ENCODE data around the gene UMAD1. TPM values are rescaled to one million over a fixed set of nuclear protein-coding genes. Genes with fewer than 3 reads are reported as not detected.

UMAD1 gene
- total RNA-seq, 1 experiment from 2014 or later, result 32.1 TPM

- DNase-seq (ENCODE audit: low read depth, low spot score), result peak; percentile 45
- in situ Hi-C loops (cut with HindIII; ENCODE audit: low pct_unique_long_range_greater_than_20kb, low sequenced_read_pairs), result no loop called here
Measured at GRCh38 chr7:7739204-7740036, 98.9 kb downstream of the UMAD1 start.

DNA sequence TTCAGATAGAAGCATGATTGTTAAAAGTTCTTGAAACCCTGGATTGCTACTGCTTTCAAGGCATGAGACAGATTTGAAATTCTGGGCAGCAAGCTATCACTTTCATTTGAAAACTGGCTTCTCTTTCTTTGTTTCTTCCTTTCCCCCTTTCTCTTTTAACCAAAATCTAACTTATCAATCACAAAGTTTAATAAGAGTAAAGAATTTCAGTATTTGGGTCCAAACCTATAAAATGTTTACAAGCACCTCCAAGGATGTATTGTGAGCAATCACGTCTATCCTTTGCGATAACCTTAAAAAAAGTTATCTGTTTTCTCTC, 99.4 kb downstream of the UMAD1 start:
- no peak for DNase-seq (ENCODE audit: low read depth, low spot score)
- in situ Hi-C loops (cut with HindIII; ENCODE audit: low pct_unique_long_range_greater_than_20kb, low sequenced_read_pairs), result no loop called here

DNA sequence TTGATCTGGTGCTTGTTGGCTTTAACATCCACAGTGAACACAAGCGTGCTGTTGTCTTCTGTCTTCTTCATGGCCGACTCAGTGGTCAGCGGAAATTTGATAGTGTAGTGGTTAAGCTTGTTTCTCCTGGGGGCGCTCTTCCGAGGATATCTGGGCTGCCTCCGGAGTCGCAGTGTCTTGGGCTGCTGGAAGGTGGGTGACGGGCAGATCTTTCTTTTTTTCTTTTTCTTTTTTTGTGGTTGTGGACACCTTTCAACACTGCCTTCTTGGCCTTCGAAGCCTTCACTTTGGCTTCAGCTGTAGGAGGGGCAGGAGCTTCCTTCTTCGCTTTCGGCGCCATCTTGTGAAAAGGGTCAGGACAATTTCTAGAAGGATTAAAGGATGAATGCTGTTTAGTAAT, 101.7 kb downstream of the UMAD1 start:
- no peak for DNase-seq (ENCODE audit: low read depth, low spot score)
- in situ Hi-C loops (cut with HindIII; ENCODE audit: low pct_unique_long_range_greater_than_20kb, low sequenced_read_pairs), result no loop called here

- DNase-seq (ENCODE audit: low read depth, low spot score), result no peak
- in situ Hi-C loops (cut with HindIII; ENCODE audit: low pct_unique_long_range_greater_than_20kb, low sequenced_read_pairs), result no loop called here
Measured at GRCh38 chr7:7745258-7745657, 104.7 kb downstream of the UMAD1 start.

GRCh38 chr7:7745966-7746365, 105.4 kb downstream of the UMAD1 start:
- no peak for DNase-seq (ENCODE audit: low read depth, low spot score)
- in situ Hi-C loops (cut with HindIII; ENCODE audit: low pct_unique_long_range_greater_than_20kb, low sequenced_read_pairs), result no loop called here

DNA sequence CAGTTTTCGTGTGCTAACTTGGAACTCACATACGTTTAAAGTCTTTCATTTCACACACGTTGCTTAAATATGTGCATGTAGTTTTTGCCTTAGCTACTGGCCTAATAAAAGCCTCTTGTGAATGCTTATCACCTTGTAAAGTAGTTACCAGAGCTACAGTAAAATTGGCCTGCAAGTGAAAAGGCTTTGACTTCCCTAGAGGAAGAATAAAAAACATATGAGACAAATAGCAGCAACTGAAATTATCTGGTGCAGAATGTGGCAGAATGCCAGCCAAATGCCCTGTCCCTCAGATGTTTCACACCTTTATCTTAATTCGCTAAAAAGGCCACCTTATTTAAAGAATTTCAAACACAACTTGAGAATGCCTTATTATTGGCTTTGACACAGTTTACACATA, 105.9 kb downstream of the UMAD1 start:
- in situ Hi-C loops (cut with HindIII; ENCODE audit: low pct_unique_long_range_greater_than_20kb, low sequenced_read_pairs), result no loop called here
- DNase-seq (ENCODE audit: low read depth, low spot score), result no peak

DNA sequence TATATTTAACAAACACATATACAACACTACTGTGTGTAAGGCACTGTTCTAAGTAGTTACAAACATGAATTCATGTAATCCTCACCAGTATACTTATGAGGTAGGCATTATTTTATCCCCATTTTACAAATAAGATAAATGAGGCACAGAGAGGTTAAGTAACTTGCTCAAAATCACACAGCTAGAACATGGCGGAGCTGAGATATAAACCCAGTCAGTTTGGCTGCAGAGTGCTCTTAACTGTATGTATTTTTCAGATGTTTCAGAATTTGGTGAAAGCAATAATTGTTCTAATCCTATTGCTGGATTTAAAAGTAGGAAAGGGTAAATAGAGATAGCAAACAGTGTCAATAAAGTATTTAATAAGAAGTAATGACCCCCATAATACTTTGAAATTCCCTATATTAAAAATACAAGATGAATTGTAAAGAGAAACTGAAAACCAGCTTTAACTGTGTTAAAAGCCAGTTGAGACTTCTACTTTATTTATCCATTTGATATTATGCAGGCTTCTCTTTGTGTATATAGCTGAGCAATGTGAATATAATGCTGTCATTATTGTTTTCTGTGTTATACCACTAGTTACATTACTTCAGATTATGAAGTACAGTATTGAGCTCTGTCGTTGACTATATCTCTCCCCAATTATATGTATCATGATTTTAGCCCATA, 110.2 kb downstream of the UMAD1 start:
- in situ Hi-C loops (cut with HindIII; ENCODE audit: low pct_unique_long_range_greater_than_20kb, low sequenced_read_pairs), result no loop called here
- DNase-seq (ENCODE audit: low read depth, low spot score), result no peak

- in situ Hi-C loops (cut with HindIII; ENCODE audit: low pct_unique_long_range_greater_than_20kb, low sequenced_read_pairs), result no loop called here
- no peak for DNase-seq (ENCODE audit: low read depth, low spot score)
Measured at GRCh38 chr7:7751243-7752092, 110.9 kb downstream of the UMAD1 start.

GRCh38 chr7:7756577-7756976, 116.0 kb downstream of the UMAD1 start:
- in situ Hi-C loops (cut with HindIII; ENCODE audit: low pct_unique_long_range_greater_than_20kb, low sequenced_read_pairs), result no loop called here
- DNase-seq (ENCODE audit: low read depth, low spot score), result no peak

DNA sequence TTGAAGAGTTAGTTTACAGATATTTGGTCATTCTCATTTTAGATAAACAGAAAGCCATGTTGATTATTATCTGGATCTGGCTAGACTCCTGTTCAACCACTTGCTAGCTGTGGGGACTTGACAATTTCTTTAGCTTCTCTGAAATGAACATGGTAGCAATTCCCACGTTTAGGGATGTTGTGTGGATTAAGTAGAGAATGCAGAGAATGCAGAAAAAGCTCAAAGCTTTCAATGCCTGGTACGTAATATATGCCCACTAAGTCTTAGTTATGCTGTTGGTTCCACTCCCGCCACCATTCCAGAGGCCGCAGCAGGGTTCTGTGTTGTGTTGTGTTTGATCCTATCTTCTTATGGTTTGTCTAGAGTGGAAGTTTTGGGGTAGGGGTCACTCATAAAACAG, 117.0 kb downstream of the UMAD1 start:
- DNase-seq (ENCODE audit: low read depth, low spot score), result no peak
- in situ Hi-C loops (cut with HindIII; ENCODE audit: low pct_unique_long_range_greater_than_20kb, low sequenced_read_pairs), result no loop called here

DNA sequence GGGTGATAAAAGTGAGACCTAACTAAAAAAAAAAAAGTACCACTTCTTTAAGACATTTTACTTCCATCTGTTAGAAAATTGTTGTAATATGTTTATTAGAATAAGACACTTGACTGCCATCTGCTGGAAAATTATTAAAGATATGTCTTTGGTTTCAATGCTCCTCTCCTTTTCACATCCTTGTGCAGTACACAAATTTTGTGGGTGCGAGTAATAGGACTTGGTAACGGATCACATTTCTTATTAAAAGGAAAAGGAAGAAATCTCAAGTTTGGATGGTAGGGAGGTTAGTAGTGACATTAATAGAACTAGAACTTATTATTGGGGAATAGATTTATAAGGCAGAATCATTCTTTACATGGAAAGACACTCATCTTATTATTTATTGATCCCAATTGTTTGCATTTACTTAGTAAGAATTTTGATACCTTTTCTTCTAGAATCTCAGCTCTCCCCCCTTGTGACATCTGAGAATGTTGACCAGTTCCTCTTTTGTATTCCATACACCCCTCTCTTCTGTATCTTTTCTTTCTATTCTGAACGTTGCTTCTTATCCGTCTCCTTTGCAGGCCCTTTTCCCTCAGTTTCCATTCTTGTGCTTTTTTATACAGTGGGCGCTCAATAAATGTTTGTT, 120.9 kb downstream of the UMAD1 start:
- in situ Hi-C loops (cut with HindIII; ENCODE audit: low pct_unique_long_range_greater_than_20kb, low sequenced_read_pairs), result no loop called here
- DNase-seq (ENCODE audit: low read depth, low spot score), result peak; percentile 85

GRCh38 chr7:7761974-7762779, 121.6 kb downstream of the UMAD1 start:
- DNase-seq (ENCODE audit: low read depth, low spot score), result peak; percentile 70
- in situ Hi-C loops (cut with HindIII; ENCODE audit: low pct_unique_long_range_greater_than_20kb, low sequenced_read_pairs), result no loop called here

- no peak for DNase-seq (ENCODE audit: low read depth, low spot score)
- in situ Hi-C loops (cut with HindIII; ENCODE audit: low pct_unique_long_range_greater_than_20kb, low sequenced_read_pairs), result no loop called here
Measured at GRCh38 chr7:7764520-7765396, 124.2 kb downstream of the UMAD1 start.

GRCh38 chr7:7765422-7765821, 124.9 kb downstream of the UMAD1 start:
- no peak for DNase-seq (ENCODE audit: low read depth, low spot score)
- in situ Hi-C loops (cut with HindIII; ENCODE audit: low pct_unique_long_range_greater_than_20kb, low sequenced_read_pairs), result no loop called here

GRCh38 chr7:7766671-7767070, 126.1 kb downstream of the UMAD1 start:
- in situ Hi-C loops (cut with HindIII; ENCODE audit: low pct_unique_long_range_greater_than_20kb, low sequenced_read_pairs), result no loop called here
- no peak for DNase-seq (ENCODE audit: low read depth, low spot score)

- no peak for DNase-seq (ENCODE audit: low read depth, low spot score)
- in situ Hi-C loops (cut with HindIII; ENCODE audit: low pct_unique_long_range_greater_than_20kb, low sequenced_read_pairs), result no loop called here
Measured at GRCh38 chr7:7768977-7769709, 128.6 kb downstream of the UMAD1 start.
